GM18868 (cell line): ENCODE results near the gene KIF1A.
"Not testable (repeated sequence)": the region's sequence is repeated elsewhere in the genome, so short reads cannot be mapped to it uniquely, and the experiment has no call there.

ENCODE experiments used
- ATAC-seq: cut with Tn5 transposase; IDR thresholded peaks from one replicate; pipeline ENCODE4 v1.9.1; 2021; ENCODE audit warnings: mild to moderate bottlenecking, moderate library complexity; ENCODE audit not compliant: unreplicated experiment

The KIF1A gene

GRCh38 chr2:240789051-240789453 is 31.0 kb downstream of the KIF1A start:
- ATAC-seq, result no peak

GRCh38 chr2:240788482-240788881 is 31.5 kb downstream of the KIF1A start:
- no peak for ATAC-seq

DNA sequence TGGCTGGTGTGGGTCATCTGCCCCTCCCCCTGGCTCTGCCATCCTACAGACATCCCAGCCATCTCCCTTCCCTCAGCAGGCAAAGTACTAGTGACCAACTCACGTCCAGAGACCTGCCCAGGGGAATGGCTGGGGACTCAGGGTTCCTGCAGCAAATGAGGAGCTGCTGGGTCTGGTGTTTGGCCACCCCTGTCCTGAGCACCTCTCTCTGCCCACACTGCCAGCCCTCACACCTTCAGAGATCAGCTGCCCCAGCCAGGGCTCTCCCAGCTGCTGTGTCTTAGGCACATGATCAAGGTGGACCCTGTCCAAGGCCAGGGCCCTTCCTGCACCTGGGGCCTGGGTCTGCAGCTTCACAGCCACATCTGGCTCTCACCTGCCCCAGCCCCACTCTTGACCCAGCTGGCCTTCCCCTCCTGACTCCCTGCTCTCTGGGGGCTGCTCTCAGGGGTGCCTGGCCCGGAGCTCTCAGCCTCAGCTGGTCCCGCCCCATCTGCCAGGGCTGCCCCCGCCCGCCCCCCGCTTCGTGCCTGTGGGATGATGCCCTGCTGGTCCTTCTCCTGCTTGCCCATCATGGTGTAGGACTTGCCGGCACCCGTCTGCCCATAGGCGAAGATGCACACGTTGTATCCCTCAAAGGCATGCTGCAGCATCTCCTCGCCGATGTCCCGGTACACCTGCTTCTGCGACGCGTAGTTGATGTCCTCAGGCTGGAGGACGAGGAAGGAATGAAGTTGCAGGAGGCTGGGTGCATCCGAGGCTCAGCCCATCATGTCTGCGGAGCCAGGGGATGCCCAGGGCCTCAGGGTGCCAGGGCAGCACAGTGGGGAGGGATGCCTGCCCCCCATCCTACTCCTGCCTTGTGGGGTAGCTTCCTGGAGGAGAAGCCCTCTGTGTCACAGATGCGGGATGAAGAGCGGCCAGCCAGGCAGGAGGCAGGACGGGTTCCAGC is 32.2 kb downstream of the KIF1A start:
- no peak for ATAC-seq

DNA sequence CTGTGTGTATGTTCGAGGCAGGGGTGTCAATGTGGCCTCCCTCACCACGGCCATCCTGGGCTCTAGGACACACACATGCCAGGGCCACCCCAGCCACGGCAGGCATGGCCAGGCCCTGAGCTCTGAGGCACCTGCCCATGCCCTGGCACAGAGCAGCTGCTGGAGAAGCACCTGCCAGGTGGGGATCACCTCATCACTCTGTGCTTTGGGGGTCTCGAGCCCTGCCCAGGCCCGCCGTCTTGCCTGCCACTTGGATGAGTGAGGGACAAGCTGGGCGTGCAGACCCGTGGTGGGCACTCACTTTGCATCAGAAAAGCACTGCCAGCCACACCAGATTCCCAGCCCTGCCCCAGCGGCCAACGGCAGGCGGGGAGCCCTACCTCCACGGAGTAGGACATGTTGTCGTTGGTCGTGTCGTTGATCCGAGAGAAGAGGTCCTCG is 33.1 kb downstream of the KIF1A start:
- ATAC-seq, result no peak

GRCh38 chr2:240786355-240786841 is 33.6 kb downstream of the KIF1A start:
- no peak for ATAC-seq

DNA sequence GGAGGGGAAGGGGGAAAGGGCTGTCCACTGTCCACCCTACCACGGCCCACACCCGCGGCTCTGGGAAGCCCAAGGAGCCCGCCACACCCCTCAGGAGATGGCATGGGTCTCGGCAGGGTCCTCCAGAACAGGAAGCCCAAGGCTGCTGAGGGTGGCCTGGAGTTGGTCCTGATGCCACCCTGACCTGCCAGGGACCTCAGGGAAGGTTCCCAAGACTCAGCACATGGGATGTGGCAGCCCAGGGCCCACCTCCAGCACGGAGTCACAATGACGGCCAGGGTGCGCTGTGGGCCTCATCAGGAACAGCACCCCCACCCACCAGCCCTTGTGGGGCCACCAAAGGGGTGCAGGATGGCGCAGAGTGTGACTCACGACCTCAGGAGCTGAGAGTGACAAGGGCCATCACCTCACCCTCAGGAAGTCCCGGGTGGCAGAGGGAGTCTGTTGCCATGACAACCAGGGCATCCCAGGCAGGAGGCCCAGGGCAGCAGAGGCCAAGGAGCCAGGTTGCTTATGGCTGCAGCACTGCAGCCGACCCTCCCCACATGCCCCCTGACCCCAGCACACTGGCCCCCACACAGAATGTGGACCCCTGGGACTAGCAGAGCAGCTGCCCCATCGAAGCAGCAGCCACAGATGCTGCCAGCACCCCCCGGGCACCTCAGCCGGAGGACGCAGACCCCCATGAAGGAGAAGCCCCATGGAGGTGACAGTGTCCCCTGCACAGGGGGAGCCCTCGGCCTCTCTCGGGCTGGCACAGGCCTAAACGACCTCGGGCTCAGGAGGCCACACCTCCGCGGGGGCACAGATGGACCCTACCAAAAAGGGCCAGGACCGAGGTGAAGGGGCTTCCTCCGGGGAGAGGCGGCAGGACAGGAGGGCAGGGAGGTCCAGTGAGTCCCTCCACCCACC is 34.3 kb downstream of the KIF1A start:
- no peak for ATAC-seq

GRCh38 chr2:240784629-240785423 is 35.2 kb downstream of the KIF1A start:
- ATAC-seq, result no peak

- ATAC-seq, result no peak
Observed at GRCh38 chr2:240783819-240784621, 36.0 kb downstream of the KIF1A start.

DNA sequence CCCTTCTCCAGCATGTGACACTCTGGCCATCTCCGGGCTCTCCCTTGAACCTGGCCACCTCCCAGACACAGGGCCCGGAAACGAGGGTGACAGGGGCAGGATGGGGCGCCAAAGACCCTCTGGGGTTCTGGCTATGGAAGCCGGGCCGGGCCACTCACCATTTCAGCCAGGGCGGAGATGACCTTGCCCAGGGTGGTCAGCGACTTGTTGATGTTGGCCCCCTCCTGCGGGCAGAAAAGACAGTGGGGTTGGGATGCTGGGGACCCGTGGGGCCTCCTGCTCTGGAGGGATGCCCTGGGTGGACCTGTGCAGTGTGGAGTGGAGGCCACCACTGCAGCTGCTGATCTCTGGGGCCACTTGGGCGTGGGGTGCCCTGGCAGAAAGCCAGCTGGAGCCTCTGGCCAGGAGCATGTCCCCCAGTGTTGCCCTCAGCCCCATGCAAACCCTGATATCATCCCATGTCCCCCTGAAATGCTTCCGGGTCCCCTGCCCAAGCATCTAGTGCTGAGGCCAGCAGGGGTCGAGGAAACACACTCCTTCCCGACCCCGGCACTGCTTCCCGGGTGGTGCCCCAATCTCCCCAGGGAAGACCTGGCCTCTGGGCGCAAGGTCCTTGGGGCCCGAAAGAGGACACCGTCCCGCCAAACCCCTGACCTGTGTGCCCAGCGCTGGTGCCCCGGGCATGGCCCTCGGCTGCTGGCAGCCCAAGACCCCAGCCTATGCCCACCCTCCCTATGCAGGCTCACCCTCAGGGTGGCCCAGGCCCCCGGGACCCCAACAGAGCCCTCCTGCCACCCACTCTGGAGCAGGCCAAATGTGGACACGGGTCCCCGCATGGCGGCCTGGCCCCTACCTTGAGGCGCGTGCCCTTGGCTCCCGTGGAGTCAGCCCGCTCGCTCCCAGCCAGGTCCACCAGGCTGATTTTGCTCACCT is 36.9 kb downstream of the KIF1A start:
- ATAC-seq, result no peak

DNA sequence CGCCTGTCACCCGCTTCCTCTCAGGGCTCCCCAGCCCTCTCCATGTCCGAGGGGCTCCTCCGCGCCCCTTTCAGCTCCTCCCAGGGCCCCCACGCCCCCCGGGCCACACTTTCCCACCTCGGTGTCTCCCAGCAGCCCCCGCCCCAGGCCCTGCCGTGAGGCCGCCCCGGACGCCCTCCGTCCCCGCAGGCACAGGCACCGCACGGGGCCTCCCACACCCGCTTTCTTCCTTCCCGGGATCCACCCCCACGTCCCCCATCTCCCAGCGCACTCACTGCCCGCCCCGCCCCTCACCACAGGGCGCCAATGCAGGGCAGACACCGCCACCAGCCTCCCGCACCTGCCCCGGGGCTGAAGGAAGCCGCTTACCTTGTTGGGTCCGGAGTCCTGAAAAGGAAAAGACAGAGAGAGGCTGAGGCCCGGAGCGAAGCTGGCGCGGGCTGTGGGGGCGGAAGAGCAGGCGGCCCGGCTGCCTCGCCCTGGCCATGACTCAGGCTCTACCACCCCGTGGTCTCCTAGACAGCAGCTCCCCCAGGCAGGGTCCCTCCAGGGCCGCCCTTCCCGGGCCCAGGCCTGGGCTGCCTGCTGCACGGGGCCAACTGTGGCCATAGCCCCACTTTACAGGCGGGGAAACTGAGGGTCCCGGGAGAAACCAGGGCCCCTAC is 37.7 kb downstream of the KIF1A start:
- no peak for ATAC-seq

- no peak for ATAC-seq
Observed at GRCh38 chr2:240781471-240782220, 38.4 kb downstream of the KIF1A start.

DNA sequence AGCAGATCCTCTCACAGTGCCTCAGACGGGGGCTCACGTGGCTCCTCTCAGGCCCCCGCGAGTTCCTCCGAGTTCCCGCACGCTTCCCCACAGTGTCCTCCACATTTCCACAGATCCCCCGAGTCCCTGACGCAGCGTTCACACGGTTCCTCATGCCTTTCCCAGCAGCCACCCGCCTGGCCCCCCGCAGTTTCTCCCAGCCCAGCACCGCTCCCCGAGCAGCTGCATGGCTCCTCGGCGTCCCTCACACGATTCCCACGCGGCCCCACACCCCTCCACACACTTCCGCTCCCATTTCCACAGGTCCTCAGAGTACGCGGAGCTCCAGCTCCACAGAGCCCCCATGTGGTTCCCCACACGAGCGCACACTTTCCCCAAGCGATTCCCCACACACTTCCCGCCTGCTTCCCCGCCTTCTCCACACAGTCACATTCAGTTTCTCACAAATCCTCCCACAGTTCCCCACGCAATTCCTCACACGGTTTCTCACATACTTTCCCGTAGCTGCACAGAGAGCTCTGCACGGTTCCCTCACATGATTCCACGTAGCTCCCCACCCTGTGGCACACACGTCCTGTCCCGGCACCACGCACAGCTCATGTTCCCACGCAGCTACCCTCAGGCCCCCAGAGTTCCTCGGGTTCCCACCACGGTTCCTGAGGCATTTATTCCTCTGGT is 39.9 kb downstream of the KIF1A start:
- no peak for ATAC-seq

- not testable (repeated sequence) for ATAC-seq
Observed at GRCh38 chr2:240779250-240779832, 40.7 kb downstream of the KIF1A start.

- ATAC-seq, result no peak
Observed at GRCh38 chr2:240778426-240778825, 41.6 kb downstream of the KIF1A start.

GRCh38 chr2:240777456-240778212 is 42.4 kb downstream of the KIF1A start:
- no peak for ATAC-seq

GRCh38 chr2:240775905-240776304 is 44.1 kb downstream of the KIF1A start:
- no peak for ATAC-seq
